Measurements from ENCODE around the gene DES.
A peak's percentile ranks its signal among the peaks of the same experiment; 100 is the strongest.
"Not testable (repeated sequence)": the region's sequence is repeated elsewhere in the genome, so short reads cannot be mapped to it uniquely, and the experiment has no call there.

Gene DES

GRCh38 chr2:219418155-219419011 is at the start of gene DES:
Gene DES (plus strand): TSS chr2:219418377. CDS start chr2:219418463, 86 bp downstream.
- no peak for DNase-seq

GRCh38 chr2:219368690-219369191 is 49.4 kb upstream of the DES start:
- DNase-seq = peak; percentile 96

GRCh38 chr2:219369447-219369861 is 48.7 kb upstream of the DES start:
- no peak for DNase-seq

- DNase-seq = no peak
Measured at GRCh38 chr2:219378163-219378851, 39.9 kb upstream of the DES start.

- no peak for DNase-seq
Measured at GRCh38 chr2:219380926-219381325, 37.3 kb upstream of the DES start.

- DNase-seq = no peak
Measured at GRCh38 chr2:219381448-219381847, 36.7 kb upstream of the DES start.

GRCh38 chr2:219384083-219384713 is 34.0 kb upstream of the DES start:
- DNase-seq = no peak

- no peak for DNase-seq
Measured at GRCh38 chr2:219384859-219385258, 33.3 kb upstream of the DES start.

- no peak for DNase-seq
Measured at GRCh38 chr2:219385958-219386520, 32.1 kb upstream of the DES start.

GRCh38 chr2:219386532-219387280 is 31.5 kb upstream of the DES start:
- DNase-seq = no peak

- DNase-seq = peak; percentile 72
Measured at GRCh38 chr2:219387306-219388120, 30.7 kb upstream of the DES start, which contains the start of gene DNPEP. Gene DNPEP (minus strand): TSS chr2:219387912. CDS start chr2:219387794, 118 bp downstream.

- peak; percentile 85 for DNase-seq
Measured at GRCh38 chr2:219388121-219388906, 29.9 kb upstream of the DES start.

- DNase-seq = no peak
Measured at GRCh38 chr2:219388907-219389156, 29.3 kb upstream of the DES start.

GRCh38 chr2:219392754-219393153 is 25.4 kb upstream of the DES start:
- no peak for DNase-seq

GRCh38 chr2:219395056-219395455 is 23.1 kb upstream of the DES start:
- DNase-seq = not testable (repeated sequence)

- DNase-seq = no peak
Measured at GRCh38 chr2:219395609-219396008, 22.6 kb upstream of the DES start.

GRCh38 chr2:219396863-219397457 is 21.2 kb upstream of the DES start:
- DNase-seq = no peak

GRCh38 chr2:219398721-219399363 is 19.3 kb upstream of the DES start:
- DNase-seq = no peak

GRCh38 chr2:219399716-219400478 is 18.3 kb upstream of the DES start:
- DNase-seq = no peak
